Hindlimb muscle (tissue), 1 donor: ENCODE results near the gene NFIA. TPM values are rescaled to one million over a fixed set of nuclear protein-coding genes. Genes with fewer than 3 reads are reported as not detected.

ENCODE experiments used
- DNase-seq: peaks from one replicate; pipeline ENCODE4 v3.0.0-alpha.2; 2013
- polyA plus RNA-seq: library from polyadenylated mRNA; unstranded; fragments of 120-200 nt; gene quantifications from one replicate; pipeline ENCODE4 v1.2.1, GENCODE V29; 2013; ENCODE audit not compliant: insufficient read length

Gene NFIA
- polyA plus RNA-seq, 1 donor: 32.9 TPM

DNA sequence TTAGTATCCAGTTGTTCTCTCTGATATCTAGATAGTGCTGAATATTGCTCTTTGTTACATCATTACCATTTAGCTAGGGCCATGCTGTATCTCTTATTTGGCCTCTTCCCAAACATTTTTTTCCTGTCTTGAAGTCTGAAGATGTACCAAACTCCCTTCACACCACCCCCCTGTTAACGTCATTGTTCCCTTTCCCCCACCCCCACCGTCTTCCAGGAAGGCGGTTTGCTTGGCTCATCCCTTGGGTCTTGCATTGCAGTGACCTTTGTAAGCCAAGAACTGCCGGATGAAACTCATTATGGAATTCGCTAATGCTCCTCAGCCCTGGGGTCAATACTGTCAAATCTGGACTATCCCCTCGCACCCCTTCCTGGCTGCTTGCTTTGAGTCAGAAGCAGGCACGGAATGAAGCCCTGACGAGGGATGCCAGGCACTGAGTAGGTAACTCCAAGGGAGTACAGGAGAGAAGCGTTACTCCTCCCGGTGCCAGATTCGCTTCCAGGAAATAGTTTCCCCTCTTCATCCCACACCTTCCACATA, 359.4 kb downstream of the NFIA start:
- DNase-seq: no peak

DNA sequence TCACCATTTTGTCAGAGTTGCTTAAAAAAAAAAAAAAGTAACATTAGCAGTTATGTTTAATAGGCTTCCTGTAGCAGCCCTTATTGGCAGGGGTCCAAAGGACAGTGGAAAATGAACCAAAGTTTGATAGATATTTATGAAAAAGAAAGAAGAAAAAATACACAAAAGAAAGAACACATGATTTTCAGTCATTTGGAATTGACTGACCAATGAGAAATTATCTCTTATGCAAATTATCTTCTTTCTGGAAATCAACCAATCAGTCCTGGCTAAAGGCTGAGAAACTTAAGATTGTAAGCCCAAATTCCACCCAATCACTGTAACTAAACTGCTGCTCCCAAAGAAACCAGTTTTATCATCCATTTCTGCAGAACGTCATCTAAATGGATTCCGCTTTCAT, 360.2 kb downstream of the NFIA start:
- no peak for DNase-seq

DNA sequence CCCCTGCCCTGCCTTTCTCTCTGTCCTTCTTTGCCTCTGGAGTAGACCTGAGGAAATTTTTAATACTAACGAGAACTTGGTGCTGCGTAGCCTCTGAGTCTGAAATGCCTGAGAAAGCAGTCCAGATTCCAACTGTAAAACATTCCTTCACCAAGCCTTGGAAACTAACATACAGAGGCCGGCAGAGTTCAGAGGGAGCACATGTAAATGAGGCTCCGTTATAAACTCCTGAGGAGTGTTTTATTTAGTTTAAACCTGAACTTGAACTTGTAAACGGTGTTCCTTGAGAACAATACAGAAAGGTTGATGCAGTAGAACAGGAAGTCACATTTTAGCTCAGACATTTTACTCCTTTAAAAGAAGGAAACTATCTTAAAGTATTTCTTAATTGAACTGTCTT, 361.9 kb downstream of the NFIA start:
- no peak for DNase-seq

DNA sequence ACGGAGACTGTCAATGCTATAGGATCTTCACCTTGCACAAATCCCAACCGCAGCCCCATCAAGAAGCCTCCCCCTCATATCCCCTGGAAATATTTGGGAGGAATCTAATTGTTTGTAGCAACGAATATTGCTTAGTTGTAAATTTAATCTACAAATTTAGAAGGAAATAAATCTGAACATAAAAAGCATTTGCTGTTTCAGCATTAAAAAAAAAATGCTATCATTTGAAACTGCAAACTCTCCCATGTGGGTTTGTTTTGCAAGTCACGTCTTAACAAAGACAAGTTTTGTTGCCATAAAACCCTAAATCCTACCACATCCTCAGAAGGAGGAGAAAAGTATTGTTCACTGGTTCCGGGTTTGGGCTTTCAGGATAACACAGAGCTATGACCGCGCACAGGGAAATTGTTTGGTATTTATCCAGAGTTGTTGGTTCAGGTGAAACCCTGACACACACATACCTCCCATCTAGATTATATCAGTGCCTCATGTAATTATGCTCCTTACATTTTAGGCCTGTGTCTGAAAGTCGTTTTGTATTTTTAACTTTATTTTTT, 363.0 kb downstream of the NFIA start:
- no peak for DNase-seq

DNA sequence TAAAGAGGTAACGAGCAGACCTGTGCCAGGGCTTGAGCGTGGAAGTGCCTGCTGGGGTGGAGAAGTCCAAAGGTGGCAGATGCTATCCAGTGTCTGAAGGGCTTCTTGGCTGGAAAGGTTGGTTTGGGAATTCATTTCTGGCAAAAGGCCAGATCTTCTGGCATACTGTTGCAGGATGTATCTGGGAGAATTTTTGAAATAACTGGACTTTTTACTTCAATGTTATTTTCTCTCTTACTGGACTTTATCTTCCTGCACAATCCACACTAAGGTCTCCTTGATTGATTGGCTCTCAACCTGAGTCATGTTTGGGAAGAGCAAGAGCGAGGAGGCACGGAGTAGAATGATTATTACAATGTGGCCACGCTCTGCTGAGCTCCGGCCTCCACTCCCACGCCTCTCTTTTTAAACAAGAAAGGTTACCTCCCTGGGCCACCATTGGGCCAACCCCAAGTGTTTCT, 364.2 kb downstream of the NFIA start:
- no peak for DNase-seq

DNA sequence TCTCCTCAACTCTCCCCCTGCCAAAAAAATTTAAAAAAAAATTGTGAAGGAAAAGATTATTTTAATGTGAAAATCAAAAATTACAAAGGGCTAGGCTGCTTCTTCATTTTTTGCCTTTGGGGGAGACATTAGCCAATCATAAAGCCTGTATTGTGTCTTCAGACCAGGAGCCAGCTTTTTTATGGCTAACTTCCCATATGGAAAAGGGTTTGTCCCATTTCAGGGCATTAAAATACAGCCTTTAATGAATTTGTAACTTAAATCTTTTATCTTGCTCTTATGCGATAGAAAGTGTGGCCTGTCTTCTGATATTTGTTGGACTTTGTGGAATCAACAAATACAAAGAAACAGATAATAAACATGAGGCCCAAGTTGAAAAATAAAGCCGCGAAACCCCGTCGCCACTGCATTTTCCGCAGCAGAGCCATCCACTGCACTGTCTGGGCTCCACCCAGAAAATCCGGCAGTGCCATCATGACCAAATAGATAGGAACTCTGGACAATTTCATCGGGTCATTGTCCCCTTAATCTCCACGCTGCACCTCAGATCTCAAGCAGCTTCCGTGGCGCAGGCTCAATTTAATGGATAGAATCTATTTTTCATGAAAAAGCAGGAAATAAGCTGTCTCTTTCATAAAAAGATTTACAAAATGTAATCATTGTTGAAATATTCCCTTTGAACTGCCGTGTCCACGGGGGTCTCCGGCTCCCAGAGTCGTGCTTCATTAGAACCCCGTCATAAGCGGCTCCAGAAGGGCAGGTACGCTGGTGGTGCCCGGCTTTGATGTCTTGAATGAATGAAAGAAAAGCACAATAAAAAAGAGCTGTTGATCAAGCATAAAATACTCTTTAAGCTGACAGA, 365.0 kb downstream of the NFIA start:
- DNase-seq: no peak

DNA sequence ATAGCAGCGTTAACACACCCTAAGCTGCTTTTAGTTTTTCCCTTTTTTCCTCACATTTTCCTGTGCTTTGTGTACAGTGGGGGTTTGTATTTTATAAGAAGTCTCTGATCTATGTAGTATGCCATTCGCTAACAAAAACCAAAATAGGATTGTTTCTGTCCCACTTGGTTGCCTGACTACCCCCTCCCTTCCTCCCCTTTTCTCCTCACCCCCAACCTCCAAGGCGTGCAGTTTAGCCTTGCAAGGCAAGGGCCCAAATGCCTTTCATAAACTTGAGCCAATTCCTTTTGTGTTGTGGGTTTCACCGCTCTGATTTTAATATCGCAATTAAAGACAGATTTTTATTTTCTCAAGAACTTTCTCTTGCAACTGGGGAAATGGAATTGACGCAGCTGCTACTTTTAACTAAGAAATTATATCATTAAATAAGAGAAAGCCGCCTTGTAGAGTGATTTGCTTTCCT, 365.6 kb downstream of the NFIA start:
- DNase-seq: no peak

DNA sequence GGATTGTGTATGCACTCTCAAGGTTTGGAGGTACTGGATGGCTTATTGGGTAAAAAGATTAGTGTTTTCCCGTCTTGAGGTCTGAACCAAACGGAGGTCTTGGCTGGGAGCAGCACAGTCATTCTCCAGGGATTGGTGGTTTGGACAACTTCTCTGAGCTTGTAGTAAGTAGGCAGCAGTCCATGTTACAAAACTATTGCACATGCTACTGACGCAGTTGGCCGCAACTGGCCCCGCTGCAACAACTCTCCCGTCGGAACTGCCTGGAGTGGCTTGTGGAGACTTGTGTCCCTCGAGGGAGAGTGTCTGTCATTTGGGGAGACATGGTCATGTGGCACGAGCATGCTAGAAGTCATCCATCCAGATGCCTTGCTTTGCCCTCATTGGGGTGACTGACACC, 366.6 kb downstream of the NFIA start:
- DNase-seq: peak; percentile 84

DNA sequence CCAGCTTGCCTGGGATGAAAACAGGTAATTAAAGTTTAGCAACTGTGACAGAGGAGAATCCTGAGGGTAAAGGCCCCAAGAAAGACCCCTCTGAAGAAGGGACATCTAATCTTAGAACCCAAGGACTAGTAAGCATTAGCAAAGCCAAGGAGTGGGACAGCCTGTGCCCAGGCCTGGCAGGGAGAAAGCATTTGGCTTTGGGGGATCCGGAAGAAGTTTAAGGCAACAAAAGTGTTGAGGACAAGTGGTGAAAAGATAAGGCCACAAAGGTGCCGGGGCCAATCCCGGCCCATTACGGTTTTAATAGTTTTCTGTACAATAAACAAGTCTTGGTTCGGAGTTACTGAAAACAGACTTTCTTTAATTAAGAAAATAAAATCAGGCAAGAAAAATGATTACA, 367.0 kb downstream of the NFIA start:
- no peak for DNase-seq

DNA sequence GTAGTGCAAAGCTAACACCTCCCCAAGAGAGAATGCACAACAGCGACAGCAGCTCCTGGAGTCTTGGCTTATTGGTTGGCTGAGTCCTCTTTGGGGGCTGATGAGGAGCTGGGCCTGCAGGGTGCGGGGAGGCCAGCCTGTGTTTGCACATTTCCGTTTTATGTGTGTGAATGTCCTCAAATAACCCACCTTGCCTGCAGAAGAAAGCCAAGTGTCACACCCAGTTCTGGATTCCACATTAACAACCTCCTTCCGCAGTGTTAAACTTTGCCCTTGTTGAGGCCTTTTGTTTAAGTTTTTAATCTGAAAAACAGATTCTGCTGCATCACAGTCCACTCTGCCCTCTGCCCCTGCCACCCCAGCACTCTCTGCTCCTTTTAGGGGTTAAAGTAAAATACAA, 368.1 kb downstream of the NFIA start:
- no peak for DNase-seq

DNA sequence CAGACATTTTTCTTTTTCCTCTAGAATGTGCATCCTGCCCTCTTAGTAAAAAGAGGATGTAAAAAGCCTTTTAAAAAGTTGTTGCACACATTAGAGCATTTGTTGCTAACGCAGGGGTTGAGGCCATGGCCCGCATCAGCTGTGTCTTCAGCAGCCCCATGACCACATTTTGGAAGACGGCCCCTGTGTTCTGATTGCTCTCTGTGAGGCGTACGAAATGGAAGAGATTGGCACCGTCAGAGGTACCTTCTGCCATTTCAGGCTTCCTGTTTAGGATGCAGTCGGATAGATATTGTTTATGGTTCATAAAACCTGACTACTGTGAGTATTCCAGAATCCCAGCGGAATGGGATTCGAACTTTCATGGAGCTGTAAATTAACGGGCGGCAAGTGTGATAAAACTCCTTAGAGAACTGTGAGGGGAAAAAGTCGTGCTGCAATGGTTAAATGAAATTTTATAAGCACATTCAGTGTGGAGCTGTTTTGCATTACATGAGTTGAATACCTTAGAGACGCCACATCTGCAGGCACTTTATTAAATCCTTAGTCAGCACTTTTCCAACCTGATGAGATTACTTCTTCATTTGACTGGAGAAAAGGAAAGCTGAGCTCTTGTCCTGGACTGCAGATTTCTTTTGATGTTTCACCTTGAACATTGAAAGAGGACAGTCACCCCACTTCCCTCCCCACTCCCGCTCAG, 368.7 kb downstream of the NFIA start:
- DNase-seq: peak; percentile 79

DNA sequence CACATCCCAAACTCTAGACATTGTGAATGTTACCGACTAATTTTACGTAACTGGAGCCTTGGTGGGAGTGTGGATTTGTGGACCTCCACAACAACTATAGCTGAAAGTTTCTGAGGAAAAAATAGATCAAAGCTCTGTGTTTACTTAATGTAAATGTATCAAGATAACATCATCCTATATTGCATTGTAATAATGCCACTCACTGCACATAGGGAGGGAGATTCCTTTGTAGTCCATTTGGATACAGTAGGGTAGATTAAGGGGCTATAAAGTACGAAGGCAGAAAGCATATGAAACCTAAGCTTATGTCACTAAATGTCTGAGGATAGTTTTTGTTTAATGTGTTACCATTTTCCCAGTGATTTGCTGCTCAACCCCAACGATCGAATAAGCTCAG, 369.2 kb downstream of the NFIA start:
- no peak for DNase-seq

DNA sequence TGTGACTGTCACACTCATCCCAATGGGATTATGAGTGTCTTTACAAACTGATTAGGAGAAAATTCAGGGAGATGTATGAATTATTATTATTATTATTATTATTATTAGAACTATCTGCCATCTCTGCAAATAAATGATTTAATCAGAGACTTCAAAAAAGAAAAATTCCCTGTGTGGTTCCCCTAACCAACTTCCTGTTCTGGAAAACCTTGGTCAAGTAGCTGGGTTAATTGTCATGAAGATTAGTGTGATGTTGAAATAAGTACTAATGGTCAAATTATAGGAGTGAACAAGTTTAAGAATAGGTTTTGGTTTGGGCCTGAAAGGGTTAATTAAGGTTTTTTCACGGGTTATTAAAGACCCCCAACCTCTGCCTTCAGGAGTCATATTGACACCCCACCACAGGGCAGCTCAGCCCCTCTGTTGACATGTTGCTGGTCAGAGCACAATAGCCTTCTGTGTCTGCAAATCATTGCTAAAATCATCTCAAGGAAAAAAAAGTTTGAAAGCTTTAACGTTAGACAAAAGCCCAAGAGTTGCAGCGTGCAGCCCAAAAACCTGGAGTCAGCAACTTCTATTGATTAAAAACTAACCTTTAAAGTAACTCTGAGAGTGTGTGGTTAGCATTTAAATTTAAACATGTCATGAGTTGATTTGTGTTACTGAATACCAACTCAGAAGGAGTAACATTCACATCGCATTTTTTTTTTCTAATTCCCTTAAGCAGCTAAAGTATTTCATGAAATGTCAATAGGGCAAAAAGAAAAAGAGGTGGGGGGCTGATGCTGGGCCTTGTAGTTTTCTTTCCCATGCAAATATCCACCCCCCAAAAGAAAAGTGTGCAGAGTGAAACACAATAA, 370.0 kb downstream of the NFIA start:
- DNase-seq: no peak

DNA sequence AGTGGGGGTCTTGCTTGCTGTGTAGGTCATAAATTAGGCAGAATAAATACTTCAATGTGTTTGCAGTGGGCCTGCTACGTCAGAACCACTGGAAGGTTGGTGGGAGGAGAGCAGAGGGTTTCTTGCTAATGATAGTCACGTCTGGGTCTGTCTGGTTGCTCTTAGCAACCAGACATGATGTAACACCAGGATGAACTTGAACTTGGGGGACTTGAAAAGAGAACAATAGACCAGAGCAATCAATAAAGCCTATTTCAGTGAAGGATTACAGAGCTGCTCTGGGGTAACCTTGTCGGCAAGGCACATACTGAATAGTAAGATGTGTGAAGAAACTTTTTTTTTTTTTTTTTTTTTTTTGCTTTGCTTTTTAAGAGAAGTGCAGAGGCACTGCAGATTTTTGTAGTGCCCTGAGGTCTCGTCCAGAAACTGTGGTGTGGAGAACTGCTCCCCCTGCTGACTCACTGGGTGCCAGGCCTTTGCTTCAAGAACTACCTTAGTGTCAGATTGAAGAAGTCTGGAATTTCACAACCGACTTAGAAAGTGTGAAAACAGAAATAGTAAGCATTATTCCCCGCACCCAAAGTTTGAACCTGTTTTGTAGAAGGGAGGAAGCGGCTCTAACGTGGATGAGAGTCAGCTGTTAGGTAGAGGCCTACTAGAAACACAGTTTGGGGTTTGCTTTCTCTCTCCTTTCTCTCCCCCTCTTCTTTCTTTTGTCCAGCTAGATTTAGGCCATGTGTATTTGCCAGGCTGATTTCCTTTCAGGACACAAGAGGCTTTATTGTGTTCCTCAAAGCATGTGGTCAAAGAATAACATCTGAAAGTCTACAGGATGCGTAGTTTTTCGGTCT, 371.0 kb downstream of the NFIA start:
- DNase-seq: peak; percentile 91

DNA sequence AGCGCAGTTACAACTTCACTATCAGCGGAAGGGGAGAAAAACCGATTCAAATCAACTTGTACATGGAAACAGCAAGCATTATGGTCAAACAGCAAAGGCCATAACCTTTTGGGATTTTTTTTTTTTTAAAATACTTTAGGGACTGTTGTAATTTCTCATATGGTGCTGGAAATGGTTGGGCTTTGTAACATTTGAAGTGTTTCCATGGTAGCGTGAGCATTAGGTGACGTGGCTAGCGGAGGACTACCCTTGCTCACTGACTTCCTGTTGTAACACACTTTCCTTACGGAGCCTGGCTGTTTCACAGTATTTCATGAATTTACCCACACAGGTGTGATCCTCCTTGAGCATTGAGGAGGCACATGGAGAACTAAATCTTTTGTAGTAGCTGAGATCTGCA, 373.0 kb downstream of the NFIA start:
- no peak for DNase-seq

DNA sequence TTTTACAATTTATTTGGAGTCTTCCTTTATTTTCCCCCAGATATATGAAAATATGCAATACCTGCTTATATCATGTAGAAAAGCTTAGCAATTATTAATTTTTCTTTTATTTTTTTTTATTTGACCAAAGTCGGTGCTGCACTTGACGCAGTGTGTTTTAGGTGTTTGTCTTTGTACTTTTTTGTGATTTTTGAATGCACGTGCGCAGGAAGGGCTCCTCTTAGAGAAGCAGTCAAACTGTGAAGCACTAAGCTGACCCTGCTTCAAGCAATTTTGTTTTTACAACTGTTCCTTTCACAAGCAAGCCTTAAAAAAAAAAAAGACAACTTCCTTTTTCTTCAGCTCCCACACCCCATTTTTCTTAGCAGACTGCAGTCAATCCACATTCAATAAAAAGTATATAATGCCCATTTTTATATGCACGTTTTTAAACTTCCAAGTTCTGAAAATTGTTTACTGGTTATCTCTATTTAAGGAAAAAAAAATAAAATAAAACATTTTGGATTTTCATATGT, 375.2 kb downstream of the NFIA start:
- DNase-seq: no peak

DNA sequence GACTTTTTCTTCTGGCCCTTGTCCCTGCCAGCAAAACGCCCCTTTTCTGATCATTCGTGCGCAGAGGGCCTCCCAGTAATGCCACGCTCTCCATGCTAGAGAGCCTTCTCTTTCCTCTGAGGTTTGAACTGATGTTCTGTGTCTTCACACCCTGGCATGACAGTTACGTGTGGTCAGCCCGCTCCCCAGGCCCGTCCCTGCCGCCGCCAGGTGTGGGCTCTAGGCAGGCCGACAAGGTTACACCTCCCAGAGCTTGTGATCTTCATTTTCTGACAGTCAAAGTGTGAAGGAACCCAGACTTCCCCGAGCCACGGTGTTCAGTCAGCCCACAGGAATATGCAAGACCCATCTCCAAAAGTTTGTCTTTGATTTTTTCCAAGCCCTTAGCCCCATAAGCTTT, 377.0 kb downstream of the NFIA start:
- no peak for DNase-seq

DNA sequence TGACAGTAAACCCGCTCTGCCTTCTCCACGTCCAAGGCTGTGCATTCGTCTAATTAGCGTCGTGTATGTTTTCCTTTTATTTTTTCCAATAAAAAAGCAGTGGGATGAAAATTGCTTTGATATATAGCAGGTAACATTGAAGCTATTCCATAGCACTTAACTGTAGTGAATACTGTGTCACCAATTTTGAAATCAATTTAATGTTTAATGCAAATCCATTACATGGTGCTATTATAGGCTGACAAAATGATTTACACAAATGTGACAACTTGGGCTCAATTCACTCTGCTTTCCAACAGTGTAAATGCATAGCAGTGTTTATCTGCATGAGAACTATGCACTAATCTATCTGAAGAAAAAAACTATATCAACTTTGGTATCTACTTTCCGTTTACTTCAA, 377.8 kb downstream of the NFIA start:
- DNase-seq: no peak

DNA sequence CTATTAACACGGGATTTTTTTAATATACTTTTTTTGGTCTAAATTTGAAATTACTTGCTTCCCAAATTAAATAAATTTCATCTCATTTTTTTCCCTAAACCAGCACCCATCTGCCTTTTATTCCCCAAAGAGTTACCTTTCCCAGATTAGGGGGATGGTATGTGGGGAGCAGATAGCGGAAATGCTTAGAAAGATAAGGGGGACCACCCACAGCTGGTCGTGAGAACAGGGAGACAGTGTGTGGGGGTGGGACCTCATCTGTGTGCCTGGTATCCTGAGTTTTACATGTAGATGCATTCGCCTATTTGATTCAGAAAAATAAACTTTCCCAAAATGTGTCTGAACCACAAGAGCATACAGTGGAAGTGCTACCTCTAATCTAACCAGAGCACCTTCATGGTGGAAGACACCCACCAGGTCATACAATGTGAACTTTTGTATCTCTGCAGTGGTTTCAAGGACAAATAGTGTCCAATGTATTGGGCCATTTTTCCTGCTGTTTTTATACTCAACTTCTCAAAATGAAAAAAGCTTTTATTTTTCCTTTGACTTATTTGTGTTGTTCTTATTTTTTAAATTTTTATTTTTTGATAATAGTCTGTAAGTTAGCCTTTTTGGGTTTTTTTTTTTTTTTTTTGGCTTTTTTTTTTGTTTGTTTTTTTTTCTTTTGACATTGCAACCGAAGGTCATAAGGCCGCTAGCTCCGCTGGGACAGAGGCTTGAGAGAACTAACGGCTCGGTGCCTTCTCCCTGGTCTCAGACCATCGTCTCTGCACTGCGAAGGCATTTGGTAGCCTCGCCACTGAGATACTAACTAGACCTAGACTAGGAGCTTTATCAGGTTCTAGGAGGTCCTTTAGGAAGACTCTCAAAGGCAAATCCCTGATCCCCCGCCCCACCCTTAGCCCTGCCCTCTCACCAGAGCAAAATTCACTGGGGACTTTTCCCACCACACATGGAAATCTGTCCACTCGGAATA, 379.3 kb downstream of the NFIA start:
- no peak for DNase-seq

DNA sequence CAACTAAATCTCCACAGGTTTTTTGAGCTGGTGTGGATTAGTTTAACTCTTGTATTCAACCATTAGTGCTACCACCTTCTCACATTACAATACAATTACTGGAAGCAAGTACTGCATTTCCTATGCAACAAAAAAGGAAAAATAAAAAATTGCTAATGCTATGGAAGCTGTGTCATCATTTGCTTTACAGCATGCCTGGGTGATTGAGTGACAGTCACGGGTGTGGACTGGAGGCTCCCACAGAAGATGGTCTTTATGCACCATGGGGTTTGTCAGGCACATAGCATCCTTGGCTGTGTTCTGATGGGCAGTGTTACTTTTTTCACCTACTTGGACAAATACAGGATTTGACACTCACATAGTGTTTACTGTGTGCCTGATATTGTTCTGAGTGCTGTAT, 380.3 kb downstream of the NFIA start:
- no peak for DNase-seq
